ENCODE data around the gene HAP1.

Gene HAP1

DNA sequence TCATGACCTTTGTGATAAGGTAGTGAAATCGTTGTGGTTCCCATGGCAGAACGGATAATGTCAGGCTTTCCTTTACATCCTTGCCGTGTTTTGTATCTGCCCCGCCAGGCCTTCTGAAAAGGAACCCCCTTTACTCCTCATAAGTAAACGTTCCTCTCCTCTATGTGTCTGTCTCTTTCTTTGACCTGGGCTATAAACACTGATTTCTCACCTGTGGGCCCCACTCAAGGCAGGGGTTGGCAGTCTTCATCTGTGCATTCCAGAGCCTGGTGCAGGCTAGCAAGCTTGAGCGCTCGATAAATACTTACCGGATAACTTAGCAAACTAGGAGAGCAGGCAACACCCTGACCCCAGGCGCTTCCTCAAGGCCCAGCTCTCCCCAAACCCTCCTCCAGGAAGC, 7.3 kb upstream of the HAP1 start:
- Histone ChIP-seq H3K4me3 (no peak overlapping the region), H3K27ac (no peak overlapping the region)
- DNase-seq (ENCODE audit: low spot score): no peak
- TF ChIP-seq, protein P1, sequence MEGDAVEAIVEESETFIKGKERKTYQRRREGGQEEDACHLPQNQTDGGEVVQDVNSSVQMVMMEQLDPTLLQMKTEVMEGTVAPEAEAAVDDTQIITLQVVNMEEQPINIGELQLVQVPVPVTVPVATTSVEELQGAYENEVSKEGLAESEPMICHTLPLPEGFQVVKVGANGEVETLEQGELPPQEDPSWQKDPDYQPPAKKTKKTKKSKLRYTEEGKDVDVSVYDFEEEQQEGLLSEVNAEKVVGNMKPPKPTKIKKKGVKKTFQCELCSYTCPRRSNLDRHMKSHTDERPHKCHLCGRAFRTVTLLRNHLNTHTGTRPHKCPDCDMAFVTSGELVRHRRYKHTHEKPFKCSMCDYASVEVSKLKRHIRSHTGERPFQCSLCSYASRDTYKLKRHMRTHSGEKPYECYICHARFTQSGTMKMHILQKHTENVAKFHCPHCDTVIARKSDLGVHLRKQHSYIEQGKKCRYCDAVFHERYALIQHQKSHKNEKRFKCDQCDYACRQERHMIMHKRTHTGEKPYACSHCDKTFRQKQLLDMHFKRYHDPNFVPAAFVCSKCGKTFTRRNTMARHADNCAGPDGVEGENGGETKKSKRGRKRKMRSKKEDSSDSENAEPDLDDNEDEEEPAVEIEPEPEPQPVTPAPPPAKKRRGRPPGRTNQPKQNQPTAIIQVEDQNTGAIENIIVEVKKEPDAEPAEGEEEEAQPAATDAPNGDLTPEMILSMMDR (IDR thresholded peaks at IDR 0.05): no peak

DNA sequence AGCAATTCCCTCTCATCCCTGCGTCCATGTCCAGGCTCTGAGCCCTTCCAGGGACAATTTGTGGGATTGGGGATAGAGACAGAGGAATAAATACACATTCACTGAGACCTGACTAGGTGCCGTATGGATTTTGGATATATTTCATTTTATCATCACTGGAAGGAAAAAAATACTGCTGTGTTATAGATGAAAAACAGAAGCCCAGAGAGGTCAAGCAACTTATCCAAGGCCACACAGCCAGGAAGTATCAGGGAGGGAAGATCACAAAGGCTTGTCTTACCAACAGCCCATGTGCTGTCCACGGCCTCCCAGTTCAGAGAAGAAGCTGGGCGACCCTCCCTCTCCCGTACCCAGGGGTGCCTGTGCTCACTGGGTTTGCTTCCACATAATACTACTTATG, 6.1 kb upstream of the HAP1 start:
- no peak for DNase-seq (ENCODE audit: low spot score)
- no peak overlapping the region for H3K4me3 ChIP-seq
- TF ChIP-seq, protein P1 (IDR thresholded peaks at IDR 0.05): no peak
- H3K27ac ChIP-seq: no peak overlapping the region

DNA sequence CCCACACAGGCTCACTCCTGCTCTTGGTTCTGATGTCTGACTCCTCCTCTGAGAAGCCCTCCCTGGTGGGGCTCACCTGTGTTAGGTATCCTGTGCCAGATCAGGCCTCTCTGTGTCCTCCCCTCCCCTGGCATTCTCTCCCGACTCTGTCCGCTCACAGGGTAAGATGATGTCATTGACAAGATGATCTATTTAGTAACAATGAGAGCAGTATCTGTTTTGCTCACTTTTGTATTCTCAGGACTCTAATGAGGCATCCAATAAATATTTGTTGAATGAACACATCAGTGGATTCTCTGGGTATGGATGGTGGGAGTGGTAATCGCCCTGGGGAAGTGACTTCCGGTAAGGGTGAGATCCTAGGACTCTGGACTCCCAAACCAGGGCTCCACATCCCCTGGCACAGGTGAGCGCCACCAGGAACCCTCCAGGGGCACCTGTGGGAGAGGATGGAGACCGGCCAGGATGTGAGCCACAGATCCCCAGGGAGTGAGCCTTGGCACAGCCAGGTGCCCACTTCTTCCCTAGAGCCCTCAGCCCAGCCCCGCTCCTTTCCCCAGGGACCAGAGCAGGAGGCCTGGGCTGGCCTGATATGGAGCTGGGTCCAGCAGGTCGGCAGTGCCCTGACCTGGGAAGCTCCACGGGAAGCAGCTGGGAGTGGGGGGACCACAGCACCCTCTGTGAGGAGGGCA, 5.4 kb upstream of the HAP1 start:
- TF ChIP-seq, protein P1 (IDR thresholded peaks at IDR 0.05): no peak
- DNase-seq (ENCODE audit: low spot score): no peak
- Histone ChIP-seq H3K4me3 (no peak overlapping the region), H3K27ac (no peak overlapping the region)

DNA sequence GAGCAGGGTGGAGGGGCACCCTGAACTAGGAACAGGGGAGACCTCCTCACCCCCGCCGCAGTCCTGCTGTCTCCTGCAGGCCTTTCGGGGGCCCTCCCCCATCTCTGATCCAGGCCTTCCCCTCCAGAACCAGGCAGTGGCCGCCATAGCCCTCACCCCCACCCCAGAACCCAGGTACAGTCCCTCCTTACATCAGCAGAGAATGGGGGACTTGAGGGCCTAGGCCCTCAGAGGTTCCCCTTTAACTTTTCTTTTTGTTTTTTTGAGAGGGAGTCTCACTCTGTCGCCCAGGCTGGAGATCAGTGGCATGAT, 4.3 kb upstream of the HAP1 start:
- Histone ChIP-seq H3K4me3 (no peak overlapping the region), H3K27ac (no peak overlapping the region)
- no peak for DNase-seq (ENCODE audit: low spot score)
- TF ChIP-seq, protein P1 (IDR thresholded peaks at IDR 0.05): no peak

DNA sequence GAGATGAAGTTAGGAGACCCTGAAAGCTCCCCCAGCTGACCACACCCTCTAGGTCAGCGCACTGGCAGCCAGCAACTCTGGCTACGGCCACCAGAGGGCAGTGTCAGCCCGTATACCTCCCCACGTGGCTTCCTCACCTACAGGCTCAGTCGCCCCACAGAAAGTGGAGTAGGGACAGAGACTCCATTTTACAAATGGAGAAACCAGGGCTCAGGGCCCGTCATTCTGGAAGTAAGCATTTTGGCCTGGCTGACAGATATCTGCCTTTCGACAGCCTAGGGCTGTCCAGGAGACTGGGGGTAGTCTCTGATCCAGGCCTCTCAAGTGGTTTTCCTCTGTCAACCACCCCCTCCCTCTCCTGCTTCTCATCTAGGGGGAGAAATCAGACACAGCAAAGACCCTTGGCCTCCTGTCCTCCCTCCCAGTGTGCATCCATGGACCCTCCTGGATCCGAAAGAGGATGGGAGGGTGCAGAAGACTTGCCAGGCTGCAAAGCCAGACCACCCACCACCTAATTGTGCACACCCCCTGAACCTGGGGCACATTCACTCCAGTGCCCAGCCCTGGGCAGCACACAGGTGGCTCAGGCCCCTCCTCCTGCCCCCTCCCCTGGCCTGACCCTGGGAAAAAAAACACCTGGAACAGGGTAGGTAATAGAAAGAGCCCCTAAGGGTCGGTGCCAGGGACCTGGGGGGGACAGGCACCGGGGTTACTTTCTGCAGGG, 3.8 kb upstream of the HAP1 start:
- H3K4me3 ChIP-seq: no peak overlapping the region
- TF ChIP-seq, protein P1 (IDR thresholded peaks at IDR 0.05): peak; percentile 99
- H3K27ac ChIP-seq: no peak overlapping the region
- no peak for DNase-seq (ENCODE audit: low spot score)

DNA sequence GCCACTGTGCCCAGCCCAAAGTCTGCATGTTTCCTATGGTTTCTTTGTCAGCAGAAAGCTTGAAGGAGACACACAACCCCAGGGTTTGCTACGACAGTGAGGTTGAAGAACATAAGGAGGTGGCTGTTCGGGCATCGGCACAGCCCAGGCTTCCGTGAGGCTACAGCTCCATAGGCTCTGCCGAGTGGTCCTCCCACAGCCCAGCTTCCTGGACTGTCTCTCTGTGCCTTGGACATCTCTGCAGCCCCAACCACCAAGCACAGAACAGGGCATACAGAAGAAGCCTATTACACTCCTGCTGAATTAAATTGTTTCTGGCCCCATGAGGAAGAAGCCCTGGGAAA, 3.2 kb upstream of the HAP1 start:
- TF ChIP-seq, protein P1 (IDR thresholded peaks at IDR 0.05): no peak
- Histone ChIP-seq H3K27ac (no peak overlapping the region), H3K4me3 (no peak overlapping the region)
- no peak for DNase-seq (ENCODE audit: low spot score)

Data from coronary artery (tissue), 2 donors.